Testis (tissue), 2 donors: ENCODE data around the gene RAET1E.
"Not testable (repeated sequence)": the region's sequence is repeated elsewhere in the genome, so short reads cannot be mapped to it uniquely, and the experiment has no call there.

ENCODE experiments used
- POLR2A ChIP-seq: fragments of 450-650 bp; IDR thresholded peaks from one replicate; pipeline ENCODE4 v1.6.1; 2017; ENCODE audit warnings: antibody characterized with exemption, mild to moderate bottlenecking, moderate library complexity
- TF ChIP-seq, protein P1 (sequence below), 3 experiments: fragments of 450-650 bp in 2 of 3; fragments of 200-600 bp in 1 of 3; sonication (generic) in 1 of 3; IDR thresholded peaks; one replicate each; pipeline ENCODE4 v1.5.1; 2016 to 2019; ENCODE audit warnings: antibody characterized with exemption in 3 of 3, mild to moderate bottlenecking in 2 of 3, moderate library complexity in 1 of 3

DNA sequence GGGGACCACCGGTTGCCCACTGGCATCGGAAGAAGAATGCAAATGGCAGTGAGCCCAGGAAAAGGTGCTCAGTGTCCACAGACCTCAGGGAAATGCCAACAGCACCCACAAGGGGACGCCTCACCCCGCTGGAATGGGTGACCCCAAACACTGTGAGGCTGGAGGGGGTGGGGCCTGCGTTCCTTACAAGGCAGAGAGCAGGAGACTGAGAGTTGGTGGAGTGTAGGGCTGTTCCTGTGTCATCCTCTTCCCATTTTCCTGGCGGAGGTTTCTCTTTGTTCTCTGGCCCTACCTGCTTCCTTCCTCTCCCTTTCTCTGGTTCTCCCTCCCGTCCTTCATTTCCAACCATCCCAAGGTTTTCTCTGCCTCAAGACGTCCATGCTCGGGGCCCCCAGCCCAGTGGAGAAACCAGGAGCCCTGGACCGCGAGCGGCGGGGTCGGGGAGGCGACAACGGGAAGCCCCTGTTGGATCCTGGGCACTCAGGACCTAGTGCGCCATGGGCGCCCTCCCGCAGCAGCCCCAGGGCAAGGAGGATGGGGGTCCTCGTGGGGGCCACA is 40.2 kb upstream of the RAET1E start:
- TF ChIP-seq, protein P1, sequence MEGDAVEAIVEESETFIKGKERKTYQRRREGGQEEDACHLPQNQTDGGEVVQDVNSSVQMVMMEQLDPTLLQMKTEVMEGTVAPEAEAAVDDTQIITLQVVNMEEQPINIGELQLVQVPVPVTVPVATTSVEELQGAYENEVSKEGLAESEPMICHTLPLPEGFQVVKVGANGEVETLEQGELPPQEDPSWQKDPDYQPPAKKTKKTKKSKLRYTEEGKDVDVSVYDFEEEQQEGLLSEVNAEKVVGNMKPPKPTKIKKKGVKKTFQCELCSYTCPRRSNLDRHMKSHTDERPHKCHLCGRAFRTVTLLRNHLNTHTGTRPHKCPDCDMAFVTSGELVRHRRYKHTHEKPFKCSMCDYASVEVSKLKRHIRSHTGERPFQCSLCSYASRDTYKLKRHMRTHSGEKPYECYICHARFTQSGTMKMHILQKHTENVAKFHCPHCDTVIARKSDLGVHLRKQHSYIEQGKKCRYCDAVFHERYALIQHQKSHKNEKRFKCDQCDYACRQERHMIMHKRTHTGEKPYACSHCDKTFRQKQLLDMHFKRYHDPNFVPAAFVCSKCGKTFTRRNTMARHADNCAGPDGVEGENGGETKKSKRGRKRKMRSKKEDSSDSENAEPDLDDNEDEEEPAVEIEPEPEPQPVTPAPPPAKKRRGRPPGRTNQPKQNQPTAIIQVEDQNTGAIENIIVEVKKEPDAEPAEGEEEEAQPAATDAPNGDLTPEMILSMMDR (IDR thresholded peaks at IDR 0.05) = not testable (repeated sequence)
- not testable (repeated sequence) for TF ChIP-seq POLR2A
